Measurements from ENCODE around the gene IQGAP3. TPM values are rescaled to one million over a fixed set of nuclear protein-coding genes. Genes with fewer than 3 reads are reported as not detected.

The IQGAP3 gene
- polyA plus RNA-seq, 3 donors, result 0.03 to 0.24 TPM; not detected in 1

DNA sequence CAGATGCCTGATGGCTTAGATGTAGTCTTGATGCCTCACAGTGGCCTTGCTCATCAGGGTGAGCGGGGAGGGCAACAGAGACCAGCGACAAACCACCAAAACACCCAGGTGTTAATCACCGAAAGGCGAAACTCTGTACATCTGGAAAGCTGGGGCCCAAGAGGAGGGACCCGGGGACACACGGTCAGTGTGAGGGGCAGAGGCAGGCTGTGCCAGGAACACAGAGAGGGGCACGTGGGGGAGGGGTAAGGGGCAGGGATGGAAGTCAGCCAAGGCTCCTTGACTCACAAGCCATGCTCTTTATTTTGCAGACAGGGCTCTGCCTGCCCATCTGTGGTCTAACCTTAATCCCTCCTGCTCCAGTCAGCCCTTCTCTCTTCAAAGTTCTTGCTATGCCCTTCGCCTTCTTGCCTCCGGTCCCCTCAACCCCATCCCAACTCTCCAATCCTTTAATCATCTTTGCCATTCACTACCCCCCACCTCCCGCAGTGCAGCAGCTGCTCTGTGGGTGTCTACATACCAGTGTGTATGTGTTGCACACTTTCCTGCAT, 76.1 kb downstream of the IQGAP3 start:
- peaks cover 3 to 8% of the 10 kb centered on the region in 2 donors for H3K36me3 ChIP-seq (replicated peaks in 1 of 2; ENCODE audit: control insufficient read depth in 1 of 2, insufficient read depth in 2 of 2, low read length in 2 of 2)
- intact Hi-C loops (cut with micrococcal nuclease), result loop anchor here (2.0 to 10.0 kb wide), 3 partner anchors 15 to 59 kb away; no protein-coding TSS in a partner anchor
- H3K9me3 Mint-ChIP-seq, result peaks cover 0 to 3% (median 0%) of the 10 kb centered on the region in 7 donors
- H3K4me1 Mint-ChIP-seq, result peaks cover 77% of the 10 kb centered on the region
- H3K4me3 ChIP-seq (replicated peaks in 1 of 3; ENCODE audit: low read depth in 2 of 3, low read length in 3 of 3), result peak overlapping the region in 1 of 3 experiments; percentile 99
- DNase-seq, result no peak
- no peaks in the 10 kb centered on the region for H3K9me3 ChIP-seq (replicated peaks in 1 of 2; ENCODE audit: control insufficient read depth in 1 of 2, insufficient read depth in 1 of 2, low read length in 2 of 2)
- peaks cover 0 to 3% (median 0%) of the 10 kb centered on the region in 3 donors for H3K27me3 Mint-ChIP-seq (ENCODE audit: low read depth in 3 of 3)
- H3K4me1 ChIP-seq (ENCODE audit: control insufficient read depth in 1 of 2, insufficient read depth in 2 of 2, low read length in 2 of 2), result peaks cover 79 to 86% of the 10 kb centered on the region in 2 donors
- H3K4me2 ChIP-seq (replicated peaks; ENCODE audit: extremely low read depth, low read length, poor library complexity, severe bottlenecking), result peak overlapping the region; percentile 96
- no peaks in the 10 kb centered on the region for H3K27me3 ChIP-seq (ENCODE audit: control insufficient read depth in 2 of 2, insufficient read depth in 2 of 2, low read length in 2 of 2)
- no peak overlapping the region for H2AFZ ChIP-seq (ENCODE audit: insufficient read depth, low read depth, low read length, poor library complexity, severe bottlenecking)
- H3K27ac ChIP-seq (ENCODE audit: low read depth in 1 of 2, low read length in 2 of 2), result peak overlapping the region; percentile 26 to 98
- peak overlapping the region; percentile 81 to 99 (median 92) for H3K27ac Mint-ChIP-seq
- TF ChIP-seq, protein P1, sequence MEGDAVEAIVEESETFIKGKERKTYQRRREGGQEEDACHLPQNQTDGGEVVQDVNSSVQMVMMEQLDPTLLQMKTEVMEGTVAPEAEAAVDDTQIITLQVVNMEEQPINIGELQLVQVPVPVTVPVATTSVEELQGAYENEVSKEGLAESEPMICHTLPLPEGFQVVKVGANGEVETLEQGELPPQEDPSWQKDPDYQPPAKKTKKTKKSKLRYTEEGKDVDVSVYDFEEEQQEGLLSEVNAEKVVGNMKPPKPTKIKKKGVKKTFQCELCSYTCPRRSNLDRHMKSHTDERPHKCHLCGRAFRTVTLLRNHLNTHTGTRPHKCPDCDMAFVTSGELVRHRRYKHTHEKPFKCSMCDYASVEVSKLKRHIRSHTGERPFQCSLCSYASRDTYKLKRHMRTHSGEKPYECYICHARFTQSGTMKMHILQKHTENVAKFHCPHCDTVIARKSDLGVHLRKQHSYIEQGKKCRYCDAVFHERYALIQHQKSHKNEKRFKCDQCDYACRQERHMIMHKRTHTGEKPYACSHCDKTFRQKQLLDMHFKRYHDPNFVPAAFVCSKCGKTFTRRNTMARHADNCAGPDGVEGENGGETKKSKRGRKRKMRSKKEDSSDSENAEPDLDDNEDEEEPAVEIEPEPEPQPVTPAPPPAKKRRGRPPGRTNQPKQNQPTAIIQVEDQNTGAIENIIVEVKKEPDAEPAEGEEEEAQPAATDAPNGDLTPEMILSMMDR (IDR thresholded peaks at IDR 0.05), result no peak
- 30% methylated on average over 2 of the region's 10 CpGs for WGBS (ENCODE audit: insufficient coverage)
- H3K9ac ChIP-seq (ENCODE audit: insufficient read depth, low read length, poor library complexity, severe bottlenecking), result peak overlapping the region; percentile 7
- H3K4me3 Mint-ChIP-seq, result peak overlapping the region; percentile 93 to 97
- peaks cover 97% of the 10 kb centered on the region for H3K79me2 ChIP-seq (ENCODE audit: insufficient read depth, low read length)
- peaks cover 29 to 40% of the 10 kb centered on the region in 2 donors for H3K36me3 Mint-ChIP-seq
- peaks cover 92% of the 10 kb centered on the region for H4K20me1 ChIP-seq (ENCODE audit: insufficient read depth, low read length)

DNA sequence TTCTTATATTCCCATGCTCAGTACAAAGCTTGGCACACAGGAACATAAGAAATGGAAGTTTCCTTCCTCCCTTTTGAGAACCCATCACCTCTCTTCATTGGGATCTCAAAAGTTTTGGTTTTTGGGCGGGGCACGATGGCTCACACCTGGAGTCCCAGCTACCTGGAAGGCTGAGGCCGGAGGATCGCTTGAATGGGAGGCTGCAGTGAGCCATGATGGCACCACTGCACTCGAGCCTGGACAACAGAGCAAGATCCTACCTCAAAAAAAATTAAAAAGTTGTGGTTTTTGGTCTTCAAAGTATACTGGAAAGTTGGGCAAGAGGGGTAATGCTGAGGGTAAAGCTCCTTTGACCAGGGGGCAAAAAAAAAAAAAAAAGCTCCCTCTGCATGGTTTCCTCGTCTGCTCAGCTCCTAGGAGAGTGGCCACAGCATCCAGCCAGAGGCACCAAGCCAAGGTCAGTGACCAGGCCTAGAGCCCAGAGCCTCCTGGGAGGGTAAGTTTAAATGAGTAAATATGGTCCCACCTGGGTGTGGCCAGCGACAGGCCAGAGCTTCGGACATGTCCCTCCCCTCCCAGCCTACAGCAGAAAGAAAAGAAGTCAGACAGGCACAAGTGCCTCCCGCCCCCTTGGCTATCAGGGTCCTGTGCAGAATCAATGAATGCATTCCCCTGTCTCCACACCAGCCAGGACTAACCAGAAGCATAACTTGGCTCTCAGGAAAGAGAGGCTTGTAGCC, 76.8 kb downstream of the IQGAP3 start:
- H3K4me1 Mint-ChIP-seq, result peaks cover 84% of the 10 kb centered on the region
- 61% methylated on average over 3 of the region's 9 CpGs for WGBS (ENCODE audit: insufficient coverage)
- H3K27me3 Mint-ChIP-seq (ENCODE audit: low read depth in 3 of 3), result peaks cover 0 to 3% (median 0%) of the 10 kb centered on the region in 3 donors
- H3K4me3 ChIP-seq (replicated peaks in 1 of 3; ENCODE audit: low read depth in 2 of 3, low read length in 3 of 3), result peak overlapping the region in 1 of 3 experiments; percentile 99
- H3K36me3 Mint-ChIP-seq, result peaks cover 29 to 40% of the 10 kb centered on the region in 2 donors
- H3K27ac ChIP-seq (ENCODE audit: low read depth in 1 of 2, low read length in 2 of 2), result peak overlapping the region; percentile 26 to 98
- no peaks in the 10 kb centered on the region for H3K9me3 ChIP-seq (replicated peaks in 1 of 2; ENCODE audit: control insufficient read depth in 1 of 2, insufficient read depth in 1 of 2, low read length in 2 of 2)
- TF ChIP-seq, protein P1 (IDR thresholded peaks at IDR 0.05), result no peak
- intact Hi-C loops (cut with micrococcal nuclease), result loop anchor here (2.0 to 10.0 kb wide), 3 partner anchors 15 to 59 kb away; no protein-coding TSS in a partner anchor
- no peak overlapping the region for H2AFZ ChIP-seq (ENCODE audit: insufficient read depth, low read depth, low read length, poor library complexity, severe bottlenecking)
- H3K4me1 ChIP-seq (ENCODE audit: control insufficient read depth in 1 of 2, insufficient read depth in 2 of 2, low read length in 2 of 2), result peaks cover 86 to 88% of the 10 kb centered on the region in 2 donors
- H3K9ac ChIP-seq (ENCODE audit: insufficient read depth, low read length, poor library complexity, severe bottlenecking), result no peak overlapping the region
- no peak for DNase-seq
- peak overlapping the region; percentile 93 to 97 for H3K4me3 Mint-ChIP-seq
- peaks cover 3 to 8% of the 10 kb centered on the region in 2 donors for H3K36me3 ChIP-seq (replicated peaks in 1 of 2; ENCODE audit: control insufficient read depth in 1 of 2, insufficient read depth in 2 of 2, low read length in 2 of 2)
- peaks cover 99% of the 10 kb centered on the region for H4K20me1 ChIP-seq (ENCODE audit: insufficient read depth, low read length)
- H3K27ac Mint-ChIP-seq, result peak overlapping the region; percentile 75 to 99 (median 91)
- H3K9me3 Mint-ChIP-seq, result peaks cover 0 to 3% (median 0%) of the 10 kb centered on the region in 7 donors
- H3K4me2 ChIP-seq (replicated peaks; ENCODE audit: extremely low read depth, low read length, poor library complexity, severe bottlenecking), result peak overlapping the region; percentile 96
- no peaks in the 10 kb centered on the region for H3K27me3 ChIP-seq (ENCODE audit: control insufficient read depth in 2 of 2, insufficient read depth in 2 of 2, low read length in 2 of 2)
- H3K79me2 ChIP-seq (ENCODE audit: insufficient read depth, low read length), result peaks cover 100% of the 10 kb centered on the region
